Lower leg skin (tissue), 3 donors: ENCODE measurements around the gene CASP1.

Experiments
- POLR2A ChIP-seq, 2 donors: fragments of 450-650 bp; IDR thresholded peaks; one replicate each; pipeline ENCODE4 v1.6.1; 2016 to 2017; ENCODE audit warnings: antibody characterized with exemption in 2 of 2, mild to moderate bottlenecking in 1 of 2, moderate library complexity in 1 of 2
- TF ChIP-seq, protein P1 (sequence below), 3 donors: fragments of 450-650 bp; IDR thresholded peaks; one replicate each; pipeline ENCODE4 v1.5.1; 2016; ENCODE audit warnings: antibody characterized with exemption in 3 of 3, mild to moderate bottlenecking in 3 of 3, moderate library complexity in 2 of 3

DNA sequence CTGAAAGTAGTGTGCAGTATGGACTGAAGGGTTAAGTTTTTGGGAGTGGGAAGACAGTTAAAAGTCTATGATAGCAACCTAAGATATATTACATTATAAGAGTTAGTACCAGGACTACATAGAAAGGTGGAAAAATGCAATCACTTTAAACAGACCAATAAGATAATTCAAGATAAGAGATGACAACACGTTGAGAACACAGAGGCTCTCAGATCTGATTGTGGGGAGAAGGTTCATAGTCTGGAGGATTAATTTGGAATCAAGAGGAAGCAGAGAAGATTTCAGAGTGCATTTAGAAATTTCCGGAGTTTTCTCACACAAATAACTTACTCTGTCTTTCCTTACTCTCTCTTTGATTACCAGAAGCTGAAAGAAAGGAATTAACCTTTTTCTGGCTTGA is 12.4 kb downstream of the CASP1 start:
- TF ChIP-seq, protein P1, sequence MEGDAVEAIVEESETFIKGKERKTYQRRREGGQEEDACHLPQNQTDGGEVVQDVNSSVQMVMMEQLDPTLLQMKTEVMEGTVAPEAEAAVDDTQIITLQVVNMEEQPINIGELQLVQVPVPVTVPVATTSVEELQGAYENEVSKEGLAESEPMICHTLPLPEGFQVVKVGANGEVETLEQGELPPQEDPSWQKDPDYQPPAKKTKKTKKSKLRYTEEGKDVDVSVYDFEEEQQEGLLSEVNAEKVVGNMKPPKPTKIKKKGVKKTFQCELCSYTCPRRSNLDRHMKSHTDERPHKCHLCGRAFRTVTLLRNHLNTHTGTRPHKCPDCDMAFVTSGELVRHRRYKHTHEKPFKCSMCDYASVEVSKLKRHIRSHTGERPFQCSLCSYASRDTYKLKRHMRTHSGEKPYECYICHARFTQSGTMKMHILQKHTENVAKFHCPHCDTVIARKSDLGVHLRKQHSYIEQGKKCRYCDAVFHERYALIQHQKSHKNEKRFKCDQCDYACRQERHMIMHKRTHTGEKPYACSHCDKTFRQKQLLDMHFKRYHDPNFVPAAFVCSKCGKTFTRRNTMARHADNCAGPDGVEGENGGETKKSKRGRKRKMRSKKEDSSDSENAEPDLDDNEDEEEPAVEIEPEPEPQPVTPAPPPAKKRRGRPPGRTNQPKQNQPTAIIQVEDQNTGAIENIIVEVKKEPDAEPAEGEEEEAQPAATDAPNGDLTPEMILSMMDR (IDR thresholded peaks at IDR 0.05): no peak
- no peak for TF ChIP-seq POLR2A (IDR thresholded peaks at IDR 0.05)
